Measurements from ENCODE around the gene OSGIN1. TPM values are rescaled to one million over a fixed set of nuclear protein-coding genes. Genes with fewer than 3 reads are reported as not detected.
"Not testable (repeated sequence)": the region's sequence is repeated elsewhere in the genome, so short reads cannot be mapped to it uniquely, and the experiment has no call there.

OSGIN1 gene
- total RNA-seq, 2 experiments from 2014 or later = 2.1 to 2.6 TPM

- H3K4me3 Mint-ChIP-seq = no peak overlapping the region
- H3K4me1 ChIP-seq (ENCODE audit: insufficient read depth, low read length) = peaks cover 12% of the 10 kb centered on the region
- no peak overlapping the region for H3K27ac Mint-ChIP-seq
- ChIA-PET CTCF (no interaction called here), POLR2A (no interaction called here)
- no peak for TF ChIP-seq CTCF (IDR thresholded peaks at IDR 0.05)
- H3K27me3 Mint-ChIP-seq = peaks cover 9% of the 10 kb centered on the region
- ATAC-seq (ENCODE audit: poor library complexity) = no peak
- no peaks in the 10 kb centered on the region for H3K36me3 ChIP-seq (ENCODE audit: insufficient read depth, low read length)
- DNase-seq = no peak
- no peaks in the 10 kb centered on the region for H3K36me3 Mint-ChIP-seq (ENCODE audit: low read depth)
- H3K27me3 ChIP-seq (ENCODE audit: control insufficient read depth in 1 of 2, insufficient read depth in 2 of 2, low read length in 2 of 2) = peaks cover 16 to 18% of the 10 kb centered on the region in 2 experiments
- intact Hi-C loops (cut with DNase I, micrococcal nuclease) = no loop called here
- no peaks in the 10 kb centered on the region for H3K9me3 Mint-ChIP-seq
- H3K9me3 ChIP-seq (ENCODE audit: control insufficient read depth in 1 of 2, insufficient read depth in 1 of 2, low read length in 2 of 2) = peaks cover 0 to 4% of the 10 kb centered on the region in 2 experiments
- H3K4me1 Mint-ChIP-seq (ENCODE audit: low read depth) = peaks cover 8% of the 10 kb centered on the region
- no peak overlapping the region for H3K27ac ChIP-seq (ENCODE audit: low read depth in 1 of 2, low read length in 2 of 2)
- no peak overlapping the region for H3K4me3 ChIP-seq (ENCODE audit: low read length)
Observed at GRCh38 chr16:83948914-83949723, 3.9 kb upstream of the OSGIN1 start.

GRCh38 chr16:83949724-83950001, 3.4 kb upstream of the OSGIN1 start:
- Histone ChIP-seq H3K27ac (ENCODE audit: low read depth in 1 of 2, low read length in 2 of 2) (no peak overlapping the region), H3K9me3 (ENCODE audit: control insufficient read depth in 1 of 2, insufficient read depth in 1 of 2, low read length in 2 of 2) (peaks cover 0 to 6% of the 10 kb centered on the region in 2 experiments), H3K4me3 (ENCODE audit: low read length) (no peak overlapping the region), H3K4me1 (ENCODE audit: insufficient read depth, low read length) (peaks cover 12% of the 10 kb centered on the region), H3K27me3 (ENCODE audit: control insufficient read depth in 1 of 2, insufficient read depth in 2 of 2, low read length in 2 of 2) (peaks cover 19 to 23% of the 10 kb centered on the region in 2 experiments), H3K36me3 (ENCODE audit: insufficient read depth, low read length) (no peaks in the 10 kb centered on the region)
- ATAC-seq (ENCODE audit: poor library complexity) = no peak
- no peak overlapping the region for H3K4me3 Mint-ChIP-seq
- intact Hi-C loops (cut with DNase I, micrococcal nuclease) = no loop called here
- H3K36me3 Mint-ChIP-seq (ENCODE audit: low read depth) = no peaks in the 10 kb centered on the region
- H3K27me3 Mint-ChIP-seq = peaks cover 14% of the 10 kb centered on the region
- no peak overlapping the region for H3K27ac Mint-ChIP-seq
- H3K9me3 Mint-ChIP-seq = no peaks in the 10 kb centered on the region
- ChIA-PET POLR2A (no interaction called here), CTCF (no interaction called here)
- no peak for TF ChIP-seq CTCF (IDR thresholded peaks at IDR 0.05)
- H3K4me1 Mint-ChIP-seq (ENCODE audit: low read depth) = peaks cover 12% of the 10 kb centered on the region
- DNase-seq = no peak

GRCh38 chr16:83950862-83951399, 2.1 kb upstream of the OSGIN1 start:
- Histone ChIP-seq H3K9me3 (ENCODE audit: control insufficient read depth in 1 of 2, insufficient read depth in 1 of 2, low read length in 2 of 2) (peaks cover 0 to 13% of the 10 kb centered on the region in 2 experiments), H3K4me1 (ENCODE audit: insufficient read depth, low read length) (peaks cover 12% of the 10 kb centered on the region), H3K27me3 (ENCODE audit: control insufficient read depth in 1 of 2, insufficient read depth in 2 of 2, low read length in 2 of 2) (peaks cover 31 to 34% of the 10 kb centered on the region in 2 experiments)
- H3K4me3 Mint-ChIP-seq; CTCF ChIA-PET; H3K27ac Mint-ChIP-seq; H3K9me3 Mint-ChIP-seq; H3K36me3 ChIP-seq (ENCODE audit: insufficient read depth, low read length); H3K36me3 Mint-ChIP-seq (ENCODE audit: low read depth); POLR2A ChIA-PET; H3K4me3 ChIP-seq (ENCODE audit: low read length); DNase-seq; intact Hi-C loops (cut with DNase I, micrococcal nuclease); H3K27ac ChIP-seq (ENCODE audit: low read depth in 1 of 2, low read length in 2 of 2); ATAC-seq (ENCODE audit: poor library complexity): not testable (repeated sequence)
- peaks cover 27% of the 10 kb centered on the region for H3K27me3 Mint-ChIP-seq
- peaks cover 12% of the 10 kb centered on the region for H3K4me1 Mint-ChIP-seq (ENCODE audit: low read depth)
